Endodermal cell (in vitro differentiated cells): ENCODE results near the gene VDR. TPM values are rescaled to one million over a fixed set of nuclear protein-coding genes. Genes with fewer than 3 reads are reported as not detected.

ENCODE experiments used
- DNase-seq: peaks from one replicate; pipeline ENCODE4 v3.0.0-alpha.2; 2017
- H3K27ac ChIP-seq: 2 replicates; pipeline ENCODE4 v1.5.1; 2013; ENCODE audit warnings: mild to moderate bottlenecking, low read depth, low read length, moderate library complexity
- H3K27me3 ChIP-seq: 2 replicates; pipeline ENCODE4 v1.6.1; 2013; ENCODE audit warnings: mild to moderate bottlenecking, low read length, moderate library complexity; ENCODE audit not compliant: insufficient read depth, control insufficient read depth, poor library complexity, severe bottlenecking
- H3K36me3 ChIP-seq: 2 replicates; pipeline ENCODE4 v1.7.0; 2013; ENCODE audit warnings: mild to moderate bottlenecking, low read length, moderate library complexity; ENCODE audit not compliant: control insufficient read depth, insufficient read depth
- H3K4me1 ChIP-seq: one replicate; pipeline ENCODE4 v1.7.0; 2013; ENCODE audit warnings: low read length; ENCODE audit not compliant: control insufficient read depth, insufficient read depth
- H3K4me3 ChIP-seq: 2 replicates; pipeline ENCODE4 v1.5.1; 2013; ENCODE audit warnings: mild to moderate bottlenecking, low read length, moderate library complexity
- H3K9ac ChIP-seq: 2 replicates; pipeline ENCODE4 v1.6.1; 2013; ENCODE audit warnings: mild to moderate bottlenecking, low read length, moderate library complexity; ENCODE audit not compliant: poor library complexity, severe bottlenecking; ENCODE audit errors: extremely low read depth
- H3K9me3 ChIP-seq: 2 replicates; pipeline ENCODE4 v1.6.1; 2013; ENCODE audit warnings: mild to moderate bottlenecking, low read length, moderate library complexity; ENCODE audit not compliant: control insufficient read depth
- H3K27ac Mint-ChIP-seq: 2 replicates; pipeline ENCODE4 v1.8.0; 2020; ENCODE audit warnings: mixed read lengths
- H3K27me3 Mint-ChIP-seq: 2 replicates; pipeline ENCODE4 v1.8.0; 2021; ENCODE audit warnings: mild to moderate bottlenecking, mixed read lengths; ENCODE audit not compliant: insufficient read depth
- H3K36me3 Mint-ChIP-seq: 2 replicates; pipeline ENCODE4 v1.8.0; 2020; ENCODE audit warnings: low read depth, mixed read lengths
- H3K4me1 Mint-ChIP-seq: 2 replicates; pipeline ENCODE4 v1.8.0; 2020; ENCODE audit warnings: mixed read lengths
- H3K4me3 Mint-ChIP-seq: 2 replicates; pipeline ENCODE4 v1.8.0; 2020; ENCODE audit warnings: mild to moderate bottlenecking, moderate library complexity, mixed read lengths
- H3K9me3 Mint-ChIP-seq: 2 replicates; pipeline ENCODE4 v1.8.0; 2020; ENCODE audit warnings: mild to moderate bottlenecking, mixed read lengths
- WGBS, 2 experiments: methylation state at CpG; one replicate each; pipeline versions ENCODE4 v1.1.5 to v1.1.7; 2013; ENCODE audit warnings: missing lambda C conversion rate in 2 of 2, mixed read lengths in 1 of 2; ENCODE audit not compliant: insufficient coverage in 1 of 2, insufficient read length in 1 of 2; 5-methylcytosine and 5-hydroxymethylcytosine counted together
- total RNA-seq, 2 donors: library from RNA; stranded (reverse); fragmentation: NEBNext Ultra II Directional in 1 of 2; extraction: Animal tissue kit (Norgen Biotek cat#: 25700) in 1 of 2; gene quantifications; 2 replicates in 1 of 2; 3 replicates in 1 of 2; pipeline ENCODE4 v1.2.1, GENCODE V29; 2021
- TF ChIP-seq, protein P1 (sequence below): fragments of 200-600 bp; sonication (generic); conservative IDR thresholded peaks from 2 replicates; pipeline ENCODE4 v1.5.0; 2021; ENCODE audit warnings: antibody characterized with exemption, mild to moderate bottlenecking

VDR gene
- total RNA-seq, 2 donors from 2014 or later, result 0.04 TPM; not detected in 1

DNA sequence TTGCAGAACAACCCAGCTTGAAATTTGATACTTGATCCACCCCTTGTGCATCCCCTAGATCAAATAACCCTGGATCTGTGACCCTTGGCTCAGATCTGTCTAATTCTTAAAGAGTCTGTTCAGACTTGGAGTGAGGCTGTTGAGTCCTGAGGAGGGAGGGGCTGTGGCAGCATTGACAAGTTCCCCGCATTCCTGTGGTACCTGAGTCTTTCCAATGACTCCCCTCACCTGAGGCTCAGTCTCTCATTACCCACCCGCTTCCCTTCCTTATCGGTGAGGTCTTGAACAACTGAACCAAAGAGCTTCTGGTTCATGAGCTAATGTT is 69.0 kb downstream of the VDR start:
- no peaks in the 10 kb centered on the region for H3K36me3 Mint-ChIP-seq
- H3K9ac ChIP-seq, result no peak overlapping the region
- no peaks in the 10 kb centered on the region for H3K4me1 ChIP-seq
- WGBS, 2 experiments, result 88 to 100% methylated on average over 1 to 3 of the region's 3 CpGs
- H3K36me3 ChIP-seq, result no peaks in the 10 kb centered on the region
- H3K27ac Mint-ChIP-seq, result no peak overlapping the region
- no peak overlapping the region for H3K4me3 ChIP-seq
- H3K4me3 Mint-ChIP-seq, result no peak overlapping the region
- H3K4me1 Mint-ChIP-seq, result peaks cover 23% of the 10 kb centered on the region
- peaks cover 6% of the 10 kb centered on the region for H3K27me3 Mint-ChIP-seq
- H3K9me3 Mint-ChIP-seq, result no peaks in the 10 kb centered on the region
- H3K27me3 ChIP-seq, result no peaks in the 10 kb centered on the region
- no peak for DNase-seq
- TF ChIP-seq, protein P1, sequence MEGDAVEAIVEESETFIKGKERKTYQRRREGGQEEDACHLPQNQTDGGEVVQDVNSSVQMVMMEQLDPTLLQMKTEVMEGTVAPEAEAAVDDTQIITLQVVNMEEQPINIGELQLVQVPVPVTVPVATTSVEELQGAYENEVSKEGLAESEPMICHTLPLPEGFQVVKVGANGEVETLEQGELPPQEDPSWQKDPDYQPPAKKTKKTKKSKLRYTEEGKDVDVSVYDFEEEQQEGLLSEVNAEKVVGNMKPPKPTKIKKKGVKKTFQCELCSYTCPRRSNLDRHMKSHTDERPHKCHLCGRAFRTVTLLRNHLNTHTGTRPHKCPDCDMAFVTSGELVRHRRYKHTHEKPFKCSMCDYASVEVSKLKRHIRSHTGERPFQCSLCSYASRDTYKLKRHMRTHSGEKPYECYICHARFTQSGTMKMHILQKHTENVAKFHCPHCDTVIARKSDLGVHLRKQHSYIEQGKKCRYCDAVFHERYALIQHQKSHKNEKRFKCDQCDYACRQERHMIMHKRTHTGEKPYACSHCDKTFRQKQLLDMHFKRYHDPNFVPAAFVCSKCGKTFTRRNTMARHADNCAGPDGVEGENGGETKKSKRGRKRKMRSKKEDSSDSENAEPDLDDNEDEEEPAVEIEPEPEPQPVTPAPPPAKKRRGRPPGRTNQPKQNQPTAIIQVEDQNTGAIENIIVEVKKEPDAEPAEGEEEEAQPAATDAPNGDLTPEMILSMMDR, result no peak
- H3K27ac ChIP-seq, result no peak overlapping the region
- no peaks in the 10 kb centered on the region for H3K9me3 ChIP-seq

DNA sequence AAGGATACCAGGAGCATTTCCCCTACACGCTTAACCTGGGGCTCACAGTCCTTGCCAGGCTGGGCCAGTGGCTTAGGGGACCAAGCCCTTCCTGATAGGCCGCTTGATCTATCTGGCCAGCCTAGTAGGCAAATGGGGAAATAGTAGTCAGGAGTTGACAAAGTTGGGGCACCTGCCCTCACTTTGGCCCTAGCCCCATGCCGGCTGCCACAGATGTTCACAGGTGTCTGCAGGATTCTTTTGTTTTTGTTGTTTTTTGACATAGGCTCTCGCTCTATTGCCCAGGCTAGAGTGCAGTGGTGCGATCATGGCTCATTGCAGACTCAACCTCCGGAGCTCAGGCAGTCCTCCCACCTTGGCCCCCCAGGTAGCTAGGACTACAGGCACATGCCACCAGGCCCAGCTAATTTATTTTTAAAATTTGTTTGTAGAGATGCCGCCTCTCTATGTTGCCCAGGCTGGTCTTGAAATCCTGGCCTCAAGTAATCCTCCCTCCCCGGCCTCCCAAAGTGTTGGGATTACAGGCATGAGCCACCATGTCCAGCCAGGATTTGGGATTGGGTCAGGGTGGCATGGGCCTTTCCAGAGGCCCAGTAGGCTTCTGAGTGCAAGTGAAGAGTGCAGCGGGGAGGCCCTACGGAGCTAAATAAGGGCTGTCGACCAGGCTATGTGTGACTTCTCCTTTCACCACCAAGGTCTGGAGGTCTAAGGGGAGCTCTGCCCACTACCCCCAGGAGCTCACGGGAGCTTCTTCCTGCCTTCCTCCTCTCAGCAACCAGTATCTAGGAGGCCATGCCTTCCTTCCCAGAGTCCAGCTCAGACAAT is 69.6 kb downstream of the VDR start:
- Histone ChIP-seq H3K9ac (no peak overlapping the region), H3K27me3 (no peaks in the 10 kb centered on the region), H3K9me3 (no peaks in the 10 kb centered on the region), H3K4me1 (no peaks in the 10 kb centered on the region), H3K4me3 (no peak overlapping the region), H3K27ac (no peak overlapping the region), H3K36me3 (no peaks in the 10 kb centered on the region)
- Mint-ChIP-seq H3K27me3 (peaks cover 4% of the 10 kb centered on the region), H3K36me3 (no peaks in the 10 kb centered on the region), H3K9me3 (no peaks in the 10 kb centered on the region), H3K4me1 (peaks cover 23% of the 10 kb centered on the region), H3K4me3 (no peak overlapping the region), H3K27ac (peak overlapping the region; percentile 28)
- no peak for DNase-seq
- TF ChIP-seq, protein P1, result no peak
- 90% methylated on average over 11 to 12 of the region's 12 CpGs for WGBS, 2 experiments

DNA sequence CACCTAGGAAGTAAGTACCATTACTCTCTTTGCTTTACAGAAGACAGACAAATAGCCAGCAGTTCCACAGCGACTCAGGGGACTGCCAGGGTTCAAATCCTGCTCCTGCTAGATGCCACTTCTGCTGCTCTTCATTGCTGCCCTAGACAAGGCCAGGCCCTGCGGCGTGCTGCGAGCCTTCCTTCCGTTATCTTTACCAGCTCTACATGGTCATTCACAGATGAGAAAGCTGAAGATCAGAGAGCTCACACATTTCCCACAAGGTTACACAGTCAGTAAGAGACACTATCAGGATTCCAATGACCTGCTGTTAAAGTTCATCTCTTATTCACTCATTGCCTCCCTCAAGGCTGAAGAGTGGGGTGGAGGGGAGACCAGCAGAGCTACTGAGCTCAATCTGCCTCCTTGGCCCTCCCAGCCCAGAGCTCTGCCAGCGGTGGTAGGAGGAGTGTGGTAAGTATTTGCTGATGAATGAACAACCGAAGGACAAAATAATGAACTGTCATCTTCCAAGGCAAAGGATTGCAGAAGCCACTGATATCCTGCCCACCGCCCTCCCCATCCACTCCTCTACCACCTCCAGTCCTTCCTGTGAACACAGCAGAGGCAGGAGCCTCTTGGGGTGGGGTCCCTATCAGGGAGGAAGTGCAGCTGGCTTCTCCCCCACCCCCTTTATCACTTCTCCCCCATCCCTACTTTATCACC is 70.4 kb downstream of the VDR start:
- Histone ChIP-seq H3K36me3 (no peaks in the 10 kb centered on the region), H3K4me3 (no peak overlapping the region), H3K9ac (no peak overlapping the region), H3K27me3 (no peaks in the 10 kb centered on the region), H3K9me3 (no peaks in the 10 kb centered on the region), H3K27ac (no peak overlapping the region), H3K4me1 (peaks cover under 1% of the 10 kb centered on the region)
- Mint-ChIP-seq H3K27me3 (peaks cover 4% of the 10 kb centered on the region), H3K36me3 (no peaks in the 10 kb centered on the region), H3K4me3 (no peak overlapping the region), H3K27ac (no peak overlapping the region), H3K4me1 (peaks cover 26% of the 10 kb centered on the region), H3K9me3 (no peaks in the 10 kb centered on the region)
- TF ChIP-seq, protein P1, result no peak
- 91 to 93% methylated on average over 5 to 8 of the region's 8 CpGs for WGBS, 2 experiments
- DNase-seq, result no peak
